GM18505 (cell line): ENCODE data around the gene SLC25A47.
A peak's percentile ranks its signal among the peaks of the same experiment; 100 is the strongest.

Experiments used
- ATAC-seq: cut with Tn5 transposase; IDR thresholded peaks from one replicate; pipeline ENCODE4 v1.9.1; 2021; ENCODE audit not compliant: unreplicated experiment
- POLR2A ChIP-seq: IDR thresholded peaks from 4 replicates; pipeline ENCODE4 v1.6.1; 2011; ENCODE audit warnings: borderline replicate concordance; ENCODE audit not compliant: insufficient read depth, insufficient read length; ENCODE audit errors: extremely low read depth

SLC25A47 gene

DNA sequence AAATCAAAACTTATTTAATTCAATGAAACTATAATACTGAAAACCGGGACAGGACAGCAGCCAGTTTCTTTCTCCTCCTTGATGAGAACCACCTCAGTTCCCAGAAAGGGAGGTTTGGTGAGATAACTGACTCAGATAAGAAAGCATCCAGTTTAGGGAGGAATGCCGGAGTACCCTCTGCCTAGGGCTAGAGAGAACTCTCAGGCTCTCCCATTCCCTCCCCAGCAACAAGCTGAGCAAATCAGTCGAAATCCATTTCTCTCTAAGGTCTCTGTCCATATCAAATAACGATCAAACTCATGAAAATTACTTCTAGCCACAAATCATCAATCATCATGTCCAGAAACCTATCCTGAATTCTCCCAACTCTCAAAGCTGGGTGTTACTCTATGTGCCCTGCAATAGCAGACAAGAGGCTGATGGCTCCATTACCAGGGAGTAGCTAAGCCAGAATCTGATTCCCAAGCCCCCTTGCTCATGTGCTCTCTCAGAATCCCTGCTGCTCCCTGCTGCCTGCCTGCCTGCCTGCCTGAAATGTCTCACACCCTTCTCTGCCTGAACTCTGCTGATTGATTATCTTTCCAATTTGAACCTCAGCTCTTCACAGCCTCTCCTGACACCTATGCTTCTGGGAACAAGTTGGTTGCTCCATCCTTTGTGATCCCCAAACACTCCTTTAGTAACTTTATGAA, 49.4 kb downstream of the SLC25A47 start:
- TF ChIP-seq POLR2A: peak; percentile 36
- ATAC-seq: no peak

DNA sequence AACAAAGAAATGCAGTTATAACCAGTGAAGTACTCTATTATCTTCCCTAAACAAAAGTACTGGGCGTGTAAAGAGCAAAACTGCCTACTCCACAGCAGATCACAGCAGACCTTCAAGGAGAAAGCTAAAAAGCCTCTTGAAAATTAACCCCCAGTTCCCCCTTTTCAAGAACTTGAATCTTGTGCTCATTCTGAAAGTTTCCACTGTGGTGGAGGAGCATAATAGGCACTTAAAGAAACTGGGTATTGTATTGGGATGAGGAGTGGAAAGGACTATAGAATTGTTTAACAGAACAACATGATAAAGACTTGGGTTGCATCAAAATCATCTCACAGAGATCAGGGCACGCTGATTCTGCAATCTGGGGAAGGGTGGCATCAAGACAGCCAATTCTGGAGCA, 51.1 kb downstream of the SLC25A47 start:
- ATAC-seq: no peak
- TF ChIP-seq POLR2A: no peak

DNA sequence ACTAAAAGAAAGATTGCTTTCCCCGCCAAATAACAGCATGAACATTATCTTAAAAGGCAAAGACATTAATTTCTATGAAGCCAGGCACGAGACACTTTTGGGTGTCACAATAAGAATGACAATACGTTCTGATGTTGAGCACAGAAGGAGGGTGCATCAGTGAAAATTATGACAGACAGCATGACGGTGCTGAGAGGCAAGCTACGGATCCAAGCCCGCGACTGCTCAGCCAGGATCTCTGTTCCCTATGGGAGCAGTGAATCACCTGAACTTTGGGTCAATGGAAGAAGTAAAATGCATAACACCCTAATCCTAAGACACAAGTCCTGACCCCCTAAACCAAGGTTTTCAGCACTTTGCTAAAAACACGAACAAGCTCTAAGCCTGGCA, 51.7 kb downstream of the SLC25A47 start:
- no peak for ATAC-seq
- TF ChIP-seq POLR2A: no peak

DNA sequence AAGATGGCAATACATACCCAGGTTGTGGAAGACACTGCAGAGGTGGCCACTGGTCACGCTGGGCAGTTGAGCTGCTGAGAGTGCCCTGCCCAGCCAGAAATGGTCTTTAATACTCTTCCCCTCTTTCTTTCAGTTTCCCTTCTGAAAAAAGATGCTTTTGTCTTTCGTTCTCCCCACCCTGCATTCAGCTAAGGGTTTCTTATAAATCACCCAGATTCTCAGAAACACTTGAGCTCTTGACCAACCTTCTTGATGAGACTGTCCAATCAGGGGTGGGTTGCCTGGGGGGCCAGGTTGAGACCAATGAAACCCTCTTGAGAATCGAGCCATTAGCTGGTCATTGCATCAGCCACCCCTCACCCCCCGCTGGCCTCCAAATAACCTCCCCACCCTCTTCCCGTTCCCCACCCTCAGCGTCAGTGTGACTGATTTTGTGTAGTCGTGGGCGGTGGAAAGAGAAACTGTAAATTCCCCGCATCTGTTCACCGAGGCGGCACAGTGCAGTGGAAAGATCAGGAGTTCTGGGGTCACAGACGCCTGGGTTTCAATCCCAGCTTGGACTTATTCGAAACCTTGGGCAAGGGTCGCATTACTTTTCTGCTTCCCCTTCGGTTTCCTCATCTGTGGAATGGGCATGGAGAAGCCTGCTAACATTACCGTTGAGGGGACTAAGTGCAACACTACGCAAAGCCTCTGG, 52.3 kb downstream of the SLC25A47 start:
- peak; percentile 75 for TF ChIP-seq POLR2A
- ATAC-seq: peak; percentile 24

DNA sequence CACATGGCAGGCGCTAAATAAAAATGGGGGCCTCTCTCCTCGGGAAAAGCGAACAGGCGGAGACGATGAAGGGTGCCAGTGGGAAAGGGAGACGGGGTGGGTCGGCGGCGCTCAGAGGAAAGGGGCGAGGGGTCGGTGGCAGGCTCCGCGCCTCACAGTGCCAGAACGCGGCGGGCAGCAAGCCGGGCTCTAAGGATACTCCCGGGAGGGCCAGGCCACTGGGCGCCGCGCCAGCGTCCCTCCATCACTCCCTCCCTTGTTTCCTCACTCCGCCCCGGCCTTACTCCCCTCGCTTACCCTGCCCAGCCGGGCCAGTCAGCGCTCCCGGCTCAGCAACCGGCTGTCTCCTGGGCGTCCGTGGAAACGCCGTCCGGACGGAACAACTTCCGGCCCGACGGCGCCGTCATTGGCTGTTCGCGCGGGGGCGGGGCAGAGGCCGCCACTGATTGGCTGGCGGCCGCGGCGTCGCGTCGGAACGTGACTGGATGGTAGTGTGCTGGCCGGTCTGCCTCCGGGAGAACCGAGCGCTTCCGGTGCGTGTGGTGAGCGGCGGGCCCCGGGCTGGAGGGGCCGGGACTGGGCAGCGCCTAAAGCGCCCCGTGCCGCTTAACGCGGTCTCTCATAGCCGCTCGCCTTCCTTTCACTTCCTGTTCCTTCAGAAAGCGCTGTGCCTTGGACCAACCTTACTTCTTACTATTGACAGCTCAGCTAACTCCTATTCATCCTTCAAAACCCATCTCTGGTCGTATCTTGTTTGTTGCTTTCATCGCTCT, 53.0 kb downstream of the SLC25A47 start, which contains the start of gene WDR25:
Gene WDR25 (plus strand): TSS at position 523 of the 773 bp plus-strand sequence.
- ATAC-seq: peak; percentile 84
- TF ChIP-seq POLR2A: peak; percentile 80

DNA sequence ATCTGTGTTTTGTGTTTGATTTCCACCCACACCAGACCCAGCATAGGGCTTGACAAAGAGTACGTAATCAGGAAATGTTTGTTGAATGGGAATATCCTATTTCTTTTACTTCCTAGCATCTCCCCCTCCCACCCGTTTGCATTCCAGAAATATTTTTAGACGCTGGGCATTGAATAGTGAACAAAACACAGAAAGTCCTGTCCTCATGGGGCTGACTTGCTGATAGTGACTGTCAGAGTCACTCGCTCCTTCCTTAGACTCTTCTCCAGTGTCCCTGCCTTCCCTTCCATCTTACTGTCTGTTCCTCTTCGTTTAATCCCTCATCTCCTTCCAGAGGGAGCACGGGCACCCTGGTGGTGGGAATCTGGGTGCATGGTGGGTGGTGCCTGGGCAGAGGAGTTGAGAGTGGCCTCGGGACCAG, 53.6 kb downstream of the SLC25A47 start:
- ATAC-seq: no peak
- no peak for TF ChIP-seq POLR2A
